Non-pigmented ciliary epithelial cell (primary cell): ENCODE data around the gene CXorf65.

Experiments
- DNase-seq: peaks from one replicate; pipeline ENCODE4 v3.0.0-alpha.2; 2010; ENCODE audit warnings: low read depth

The CXorf65 gene

GRCh38 chrX:71106427-71106826 is at the start of gene CXorf65:
Gene CXorf65, minus strand, starts transcription at chrX:71106740. Its CDS starts 184 bp downstream, at chrX:71106556.
- no peak for DNase-seq

DNA sequence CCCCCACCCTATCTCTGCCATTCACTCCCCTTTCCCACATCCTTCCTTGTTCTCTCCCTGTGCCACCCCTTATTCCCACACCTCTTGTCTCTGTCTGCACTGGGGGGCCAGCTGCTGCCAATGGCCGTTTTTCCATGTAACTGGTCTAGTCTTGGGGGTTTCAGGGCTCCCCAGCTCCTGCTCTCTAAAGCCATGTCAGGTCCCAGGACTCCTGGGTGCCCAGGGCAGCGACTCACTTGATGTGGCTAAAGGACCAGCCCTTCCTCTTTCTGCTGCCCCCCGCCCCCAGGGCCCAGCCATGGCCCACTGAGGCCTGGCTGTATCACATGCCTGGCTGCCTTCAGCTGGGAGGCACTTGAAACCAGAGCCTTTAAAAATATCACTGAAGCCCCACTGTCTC is 48.1 kb upstream of the CXorf65 start:
- no peak for DNase-seq

GRCh38 chrX:71154196-71154595 is 47.7 kb upstream of the CXorf65 start:
- no peak for DNase-seq

DNA sequence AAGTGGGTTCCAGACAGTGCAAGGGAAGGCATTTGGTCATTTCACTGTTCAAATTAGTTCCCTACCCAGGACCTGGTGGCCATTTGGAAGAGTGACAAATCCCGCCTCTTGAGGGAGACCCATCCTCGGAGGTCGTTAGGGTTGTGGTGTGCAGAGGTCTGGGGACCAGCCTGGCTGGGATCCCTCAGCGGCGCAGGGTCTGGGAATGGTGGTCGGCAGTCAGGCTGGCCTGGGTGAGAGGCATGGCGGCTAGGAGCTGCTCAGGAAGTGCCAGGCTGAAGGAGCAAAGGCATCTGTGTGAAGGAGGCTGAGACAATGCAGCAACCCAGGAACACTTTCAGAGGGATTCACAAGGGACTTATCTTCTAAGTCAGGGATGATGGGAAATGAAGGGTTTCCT is 44.8 kb upstream of the CXorf65 start:
- DNase-seq = no peak

DNA sequence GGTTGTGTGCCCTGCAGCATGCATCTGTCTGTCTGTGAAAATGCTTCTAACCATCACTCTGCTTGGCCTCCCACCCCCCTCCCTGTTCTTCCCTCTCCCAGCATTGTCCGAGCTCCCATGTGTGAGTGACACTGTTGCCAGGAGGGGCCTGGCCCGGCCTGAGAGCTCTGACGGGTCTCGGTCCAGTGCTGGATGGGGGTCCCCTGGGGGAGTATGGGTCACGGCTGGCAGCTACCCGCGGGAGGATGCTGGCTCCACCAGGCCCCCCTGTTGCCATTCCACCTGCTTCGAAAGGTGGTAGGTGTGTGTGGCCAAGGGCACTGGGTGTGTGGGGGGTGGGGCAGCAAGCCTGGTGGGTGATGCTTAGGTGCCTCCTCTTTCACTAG is 41.7 kb upstream of the CXorf65 start:
- no peak for DNase-seq

- DNase-seq = no peak
Measured at GRCh38 chrX:71147496-71148277, 41.1 kb upstream of the CXorf65 start.

- DNase-seq = no peak
Measured at GRCh38 chrX:71144651-71145050, 38.1 kb upstream of the CXorf65 start, which contains the start of gene NLGN3. Gene NLGN3, plus strand, starts transcription at chrX:71144841. Its CDS starts 2,909 bp downstream, at chrX:71147750.

DNA sequence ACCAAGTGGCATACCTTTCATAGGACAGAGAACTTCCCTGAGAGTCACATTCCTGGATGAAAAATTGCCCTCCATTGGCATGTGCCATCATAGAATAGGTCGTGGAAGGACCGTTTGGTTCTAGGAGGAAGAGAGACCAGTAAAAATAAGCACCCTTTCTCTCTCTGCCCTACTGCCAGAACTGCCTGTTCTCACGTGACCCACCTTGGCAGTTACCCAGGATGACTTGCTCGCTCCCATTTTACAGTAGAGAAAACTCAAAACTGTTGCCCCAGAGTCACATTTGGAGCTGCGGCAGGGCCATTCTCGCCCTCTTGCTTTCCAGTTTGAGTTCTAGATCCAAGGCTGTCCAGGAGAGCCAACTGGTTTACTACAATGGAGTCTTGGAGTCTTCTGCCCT is 37.0 kb upstream of the CXorf65 start:
- no peak for DNase-seq

DNA sequence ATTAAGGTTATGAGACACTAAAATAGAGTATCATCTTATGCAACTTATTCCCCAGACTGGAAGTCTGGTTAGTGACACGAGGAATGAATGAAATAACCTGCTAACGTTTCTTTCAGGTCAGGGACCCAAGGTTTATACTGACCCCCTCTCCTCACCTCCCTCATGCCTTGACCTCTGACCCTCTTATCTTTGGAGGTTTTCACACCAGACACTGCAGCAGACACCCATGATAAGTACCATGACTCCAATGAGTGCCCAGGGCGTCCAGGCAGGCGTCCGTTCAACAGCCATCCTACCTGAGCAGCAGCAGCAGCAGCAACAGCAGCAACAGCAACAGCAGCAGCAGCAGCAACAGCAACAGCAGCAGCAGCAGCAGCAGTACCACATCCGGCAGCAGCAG is 33.9 kb upstream of the CXorf65 start:
- DNase-seq = no peak

- DNase-seq = no peak
Measured at GRCh38 chrX:71131510-71131909, 25.0 kb upstream of the CXorf65 start.

- DNase-seq = no peak
Measured at GRCh38 chrX:71128915-71129765, 22.6 kb upstream of the CXorf65 start.

DNA sequence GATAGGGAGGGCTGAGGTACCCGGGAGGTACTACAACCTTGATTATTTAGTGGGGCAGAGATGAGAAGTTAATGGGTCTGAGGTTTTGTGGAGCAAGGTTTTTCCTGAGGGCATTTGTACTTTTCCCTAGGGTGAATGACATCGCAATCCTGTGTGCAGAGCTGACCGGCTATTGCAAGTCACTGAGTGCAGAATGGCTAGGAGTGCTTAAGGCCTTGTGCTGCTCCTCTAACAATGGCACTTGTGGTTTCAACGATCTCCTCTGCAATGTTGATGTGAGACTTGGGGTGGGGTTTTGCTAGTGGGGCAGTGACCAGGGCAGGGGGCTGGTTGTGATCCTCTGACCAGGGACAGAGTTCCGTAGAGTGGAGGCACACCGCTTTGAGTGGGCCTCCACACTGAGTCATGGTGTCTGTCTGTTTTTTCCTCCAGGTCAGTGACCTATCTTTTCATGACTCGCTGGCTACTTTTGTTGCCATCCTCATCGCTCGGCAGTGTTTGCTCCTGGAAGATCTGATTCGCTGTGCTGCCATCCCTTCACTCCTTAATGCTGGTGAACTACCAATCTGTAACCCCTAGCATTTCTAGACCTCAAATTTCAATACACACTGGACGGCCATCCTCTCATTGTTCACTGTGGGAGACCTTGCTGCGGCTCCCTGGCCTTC is 21.8 kb upstream of the CXorf65 start:
- DNase-seq = no peak

GRCh38 chrX:71118985-71119535 is 12.5 kb upstream of the CXorf65 start:
- DNase-seq = no peak

DNA sequence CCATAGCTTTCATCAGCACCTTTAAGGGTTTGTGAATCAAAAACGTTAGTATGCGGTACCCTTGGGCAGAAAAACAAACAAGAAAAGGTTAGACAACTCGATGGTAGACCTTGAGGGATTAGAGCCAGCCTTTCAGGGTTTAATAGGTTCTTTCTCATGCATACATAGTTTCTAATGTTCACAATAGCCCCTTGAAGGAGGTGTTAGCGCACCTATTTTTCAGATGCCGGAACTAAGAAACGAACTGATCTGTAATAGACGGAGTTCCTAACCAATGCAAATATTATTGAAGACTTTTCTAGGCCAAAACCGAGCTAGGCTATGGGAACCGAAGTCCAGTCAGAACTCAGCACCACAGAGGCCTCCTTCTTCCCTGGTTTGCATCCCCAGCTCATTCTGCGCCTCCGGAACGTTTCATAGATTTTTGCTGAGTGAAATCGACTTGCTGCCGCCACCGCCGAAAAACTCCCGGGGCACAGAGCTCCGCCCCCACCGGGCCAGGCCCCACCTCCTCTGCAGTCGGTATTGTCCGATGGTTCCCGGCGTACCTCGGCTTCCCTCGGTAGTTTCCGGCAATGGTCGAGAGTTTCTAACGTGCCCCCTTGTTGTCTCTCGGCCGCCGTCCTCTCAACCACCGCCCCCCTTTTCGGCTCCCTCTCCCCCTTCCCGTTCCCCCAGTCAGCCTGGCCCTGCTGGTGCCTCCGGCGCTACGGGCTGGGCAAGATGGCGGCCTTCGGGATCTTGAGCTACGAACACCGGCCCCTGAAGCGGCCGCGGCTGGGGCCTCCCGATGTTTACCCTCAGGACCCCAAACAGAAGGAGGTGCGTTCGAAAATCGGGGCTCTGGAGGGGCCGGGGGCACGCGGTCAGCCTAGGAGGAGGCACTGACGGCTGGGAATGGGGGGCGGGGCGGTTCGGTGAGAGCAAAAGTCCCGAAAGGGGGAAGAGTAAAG is 11.8 kb upstream of the CXorf65 start, which contains the start of gene MED12:
TSS of gene MED12 (plus strand) at position 565 of the 953 bp plus-strand sequence. CDS start at position 724, 159 bp downstream.
- DNase-seq = no peak

DNA sequence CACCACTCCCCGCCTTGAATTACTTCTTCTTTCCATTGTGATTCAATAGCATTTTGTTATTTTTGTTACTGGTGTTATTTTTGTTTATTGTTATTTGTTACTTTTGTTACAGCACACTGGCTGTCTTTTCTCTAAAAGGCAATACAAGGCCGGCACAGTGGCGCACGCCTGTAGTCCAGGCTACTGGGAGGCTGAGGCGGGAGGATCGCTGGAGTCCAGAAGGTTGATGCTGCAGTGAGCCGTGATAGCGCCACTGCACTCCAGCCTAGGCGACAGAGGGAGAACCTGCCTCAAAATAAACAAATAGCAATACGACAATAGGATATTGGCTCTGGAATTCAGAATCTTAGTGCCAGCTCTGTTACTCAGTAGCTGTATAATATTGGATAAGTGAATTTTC is 10.8 kb upstream of the CXorf65 start:
- no peak for DNase-seq

- DNase-seq = no peak
Measured at GRCh38 chrX:71111921-71112431, 5.4 kb upstream of the CXorf65 start.

DNA sequence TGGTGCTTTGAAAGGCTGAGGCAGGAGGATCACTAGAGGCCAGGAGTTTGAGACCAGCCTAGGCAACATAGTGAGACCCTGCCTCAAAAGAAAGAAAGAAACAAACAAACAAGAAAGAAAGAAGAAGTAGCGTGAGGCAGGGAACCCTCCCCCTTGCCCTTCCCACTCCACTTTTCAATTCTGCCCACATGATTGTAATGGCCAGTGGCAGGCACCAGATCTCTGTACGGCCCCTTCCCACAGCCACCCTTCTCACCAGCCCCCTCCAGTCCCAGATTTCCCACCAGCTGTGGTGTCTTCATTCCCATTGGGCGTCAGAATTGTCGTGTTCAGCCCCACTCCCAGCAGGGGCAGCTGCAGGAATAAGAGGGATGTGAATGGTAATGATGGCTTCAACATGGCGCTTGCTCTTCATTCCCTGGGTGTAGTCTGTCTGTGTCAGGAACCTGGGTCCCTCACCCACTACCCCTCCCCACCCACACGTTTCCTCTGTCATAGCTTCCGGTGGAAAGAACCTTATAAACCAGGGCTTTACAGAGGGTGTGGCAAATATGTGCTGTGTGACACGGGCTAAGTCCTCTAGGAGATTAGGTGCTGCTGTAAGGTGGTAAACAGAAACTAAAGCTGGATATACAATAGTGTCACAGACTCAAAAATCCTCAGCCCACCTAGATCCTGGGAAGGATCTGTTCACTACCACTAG is 4.8 kb upstream of the CXorf65 start, which contains the start of gene IL2RG:
TSS of gene IL2RG (minus strand) at position 437 of the 703 bp plus-strand sequence. CDS start at position 399, 38 bp downstream.
- no peak for DNase-seq

GRCh38 chrX:71109051-71109450 is 2.5 kb upstream of the CXorf65 start:
- DNase-seq = no peak

DNA sequence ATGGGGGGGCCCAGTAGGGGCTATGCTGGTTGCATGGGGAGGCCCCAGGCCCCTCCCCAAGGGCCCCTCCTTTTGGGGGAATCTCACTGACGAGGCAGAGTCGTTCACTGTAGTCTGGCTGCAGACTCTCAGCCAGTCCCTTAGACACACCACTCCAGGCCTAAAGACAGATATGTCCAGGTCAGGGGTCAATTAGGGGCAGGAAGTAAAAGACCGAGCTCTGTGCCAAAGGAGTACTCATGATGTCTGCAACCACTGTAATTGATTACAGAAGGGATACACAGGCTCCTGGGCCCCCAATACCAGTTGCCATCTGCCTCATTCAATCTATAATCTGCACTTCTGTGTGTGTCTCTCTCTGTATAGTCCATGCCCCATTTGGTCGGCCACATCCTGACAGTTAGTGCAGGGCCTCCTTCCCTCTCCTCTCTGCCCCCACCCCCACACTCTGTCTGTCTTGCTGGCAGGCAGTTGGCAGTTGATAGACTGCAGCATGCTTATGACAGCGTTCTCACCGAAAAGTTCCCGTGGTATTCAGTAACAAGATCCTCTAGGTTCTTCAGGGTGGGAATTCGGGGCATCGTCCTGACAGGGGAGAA is 1.3 kb upstream of the CXorf65 start:
- DNase-seq = no peak

DNA sequence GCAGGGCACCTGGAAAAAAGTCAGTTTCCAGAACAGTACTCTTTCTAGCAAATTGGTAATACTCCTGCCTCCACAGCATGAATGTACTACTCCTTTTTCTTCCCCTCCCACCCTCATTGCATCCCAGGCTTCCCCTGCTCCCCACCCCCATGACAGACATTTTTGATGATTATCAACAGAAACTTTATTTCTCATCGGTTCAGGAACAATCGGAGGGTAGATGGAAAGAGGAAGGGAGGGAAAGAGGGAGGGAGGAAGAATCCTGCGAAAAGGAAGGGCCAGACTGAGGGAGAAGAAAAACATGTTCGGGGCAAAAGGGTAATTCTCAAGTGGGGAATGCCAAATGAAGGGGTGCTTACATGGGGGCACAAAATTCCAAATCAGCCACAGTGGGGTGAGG is 705 bp upstream of the CXorf65 start:
- no peak for DNase-seq
